BLaER1 treated with 17β-estradiol and CSF1 and Interleukin-3, amounts not matched to agents 10 nM and 100 nM (cell line): ENCODE measurements around the gene ZNF730.
"Not testable (repeated sequence)": the region's sequence is repeated elsewhere in the genome, so short reads cannot be mapped to it uniquely, and the experiment has no call there.

Experiments used
- H3K27ac ChIP-seq, 11 experiments: shearing (Covaris generic); formaldehyde crosslinking; 2 replicates each; pipeline ENCODE4 v1.8.1; 2022
- H3K27me3 ChIP-seq, 11 experiments: shearing (Covaris generic); formaldehyde crosslinking; 2 replicates each; pipeline ENCODE4 v1.8.1; 2022
- H3K36me3 ChIP-seq, 11 experiments: shearing (Covaris generic); formaldehyde crosslinking; 2 replicates each; pipeline ENCODE4 v1.8.1; 2022
- H3K4me1 ChIP-seq, 10 experiments: shearing (Covaris generic); formaldehyde crosslinking; 2 replicates each; pipeline ENCODE4 v1.8.1; 2022
- H3K4me2 ChIP-seq, 11 experiments: shearing (Covaris generic); formaldehyde crosslinking; 2 replicates each; pipeline ENCODE4 v1.8.1; 2022
- H3K4me3 ChIP-seq, 10 experiments: shearing (Covaris generic); formaldehyde crosslinking; 2 replicates each; pipeline ENCODE4 v1.8.1; 2022
- H3K9ac ChIP-seq, 11 experiments: shearing (Covaris generic); formaldehyde crosslinking; 2 replicates each; pipeline ENCODE4 v1.8.1; 2022
- H3K9me3 ChIP-seq, 11 experiments: shearing (Covaris generic); formaldehyde crosslinking; replicated peaks in 1 of 11; 2 replicates each; pipeline ENCODE4 v1.8.1; 2022
- H4K20me1 ChIP-seq, 11 experiments: shearing (Covaris generic); formaldehyde crosslinking; 2 replicates each; pipeline ENCODE4 v1.8.1; 2022
- Cebpa-rat ChIP-seq, 11 experiments: shearing (Covaris generic); IDR thresholded peaks; 2 replicates each; pipeline ENCODE4 v1.8.1; 2022

ZNF730 gene

DNA sequence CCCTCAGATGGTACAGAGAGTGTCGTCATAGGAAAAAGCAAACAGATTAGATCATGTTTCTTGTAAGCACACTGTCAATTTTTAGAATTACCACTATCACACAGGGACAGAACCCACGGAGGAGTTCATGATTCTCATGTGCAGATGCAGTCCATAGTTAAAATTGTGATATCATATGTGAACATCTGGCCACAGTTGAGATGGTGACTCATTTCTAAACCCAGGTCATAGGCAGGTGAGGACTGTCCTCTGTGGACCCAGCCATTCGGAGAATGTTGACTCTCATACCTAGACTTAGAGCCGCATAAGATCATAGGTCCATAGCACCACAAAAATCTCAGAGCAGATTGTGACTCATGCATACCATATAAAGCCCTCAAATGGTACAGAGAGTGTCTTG, 17.8 kb upstream of the ZNF730 start:
- Histone ChIP-seq H3K36me3 (peaks cover 60 to 100% (median 98%) of the 10 kb centered on the region in 11 experiments), H3K4me2 (no peak overlapping the region), H3K4me1 (no peaks in the 10 kb centered on the region), H4K20me1 (no peaks in the 10 kb centered on the region), H3K27me3 (no peaks in the 10 kb centered on the region), H3K27ac (no peak overlapping the region), H3K9me3 (peaks cover 26 to 46% (median 36%) of the 10 kb centered on the region in 11 experiments), H3K4me3 (no peak overlapping the region), H3K9ac (no peak overlapping the region)
- TF ChIP-seq Cebpa-rat (IDR thresholded peaks at IDR 0.05) = no peak

DNA sequence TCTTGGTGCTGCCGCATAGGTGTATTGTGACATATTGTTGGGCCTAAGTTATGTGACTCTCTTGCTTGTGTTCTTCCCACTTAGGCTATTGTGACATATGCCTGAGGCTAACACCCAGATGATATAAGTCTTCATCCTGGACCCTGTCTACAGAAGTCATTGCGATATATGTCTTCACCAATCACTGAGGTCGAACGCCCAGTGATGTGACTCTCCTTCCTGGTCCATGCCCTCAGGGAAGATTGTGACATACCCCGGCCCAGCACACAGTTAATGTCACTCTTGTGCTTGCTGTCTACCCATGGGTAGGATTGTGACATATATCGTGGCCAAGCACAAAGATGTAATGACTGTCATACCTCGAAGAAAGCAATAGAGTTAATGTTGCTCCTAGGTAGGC, 16.9 kb upstream of the ZNF730 start:
- Histone ChIP-seq H3K4me1 (no peaks in the 10 kb centered on the region), H3K4me3 (no peak overlapping the region), H3K36me3 (peaks cover 54 to 100% (median 97%) of the 10 kb centered on the region in 11 experiments), H3K27me3 (no peaks in the 10 kb centered on the region), H3K9ac (no peak overlapping the region), H3K9me3 (peaks cover 16 to 36% (median 28%) of the 10 kb centered on the region in 11 experiments; a peak in 21 of 22 replicates), H4K20me1 (no peaks in the 10 kb centered on the region), H3K4me2 (no peak overlapping the region), H3K27ac (no peak overlapping the region)
- peak in 2 of 11 experiments; percentile 43 to 51; a peak in 2 of 22 replicates for TF ChIP-seq Cebpa-rat (IDR thresholded peaks at IDR 0.05)

- H4K20me1 ChIP-seq = no peaks in the 10 kb centered on the region
- H3K4me2 ChIP-seq = no peak overlapping the region
- no peak for TF ChIP-seq Cebpa-rat (IDR thresholded peaks at IDR 0.05)
- no peaks in the 10 kb centered on the region for H3K4me1 ChIP-seq
- H3K27ac ChIP-seq = no peak overlapping the region
- H3K9me3 ChIP-seq = peaks cover 3 to 24% (median 19%) of the 10 kb centered on the region in 11 experiments; a peak in 16 of 22 replicates
- H3K4me3 ChIP-seq = no peak overlapping the region
- peaks cover 43 to 100% (median 94%) of the 10 kb centered on the region in 11 experiments for H3K36me3 ChIP-seq
- H3K9ac ChIP-seq = no peak overlapping the region
- no peaks in the 10 kb centered on the region for H3K27me3 ChIP-seq
Measured at GRCh38 chr19:23101241-23101640, 15.6 kb upstream of the ZNF730 start.

DNA sequence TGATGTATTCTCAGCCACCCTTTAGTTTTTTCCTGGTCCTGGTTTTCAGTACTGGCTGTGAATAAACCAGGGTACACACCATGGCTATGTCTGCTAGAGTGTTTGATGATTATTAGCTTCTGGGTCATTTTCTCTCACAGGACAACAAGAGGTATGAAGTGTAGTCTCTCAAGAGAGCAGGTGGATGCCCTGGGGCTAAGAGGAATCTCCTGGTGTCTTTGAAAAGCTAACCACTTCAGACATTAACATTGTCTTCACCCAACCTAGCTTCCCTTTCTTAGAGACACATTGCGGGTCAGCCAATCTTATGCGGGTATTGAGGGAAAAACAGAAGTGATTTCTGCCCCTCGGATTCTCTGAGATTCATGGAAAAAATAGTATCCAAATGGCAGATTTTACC, 1.6 kb downstream of the ZNF730 start:
- Histone ChIP-seq H3K4me3 (peak overlapping the region in 6 of 10 experiments; percentile 62 to 76 (median 72); a peak in 7 of 20 replicates), H3K9me3 (peaks cover 37 to 56% (median 47%) of the 10 kb centered on the region in 11 experiments), H3K27me3 (no peaks in the 10 kb centered on the region), H3K36me3 (peaks cover 16 to 63% (median 50%) of the 10 kb centered on the region in 11 experiments), H3K27ac (no peak overlapping the region), H4K20me1 (no peaks in the 10 kb centered on the region), H3K9ac (peak overlapping the region in 1 of 11 experiments; percentile 86; a peak in 3 of 22 replicates), H3K4me1 (peaks cover 0 to 10% (median 4%) of the 10 kb centered on the region in 10 experiments; a peak in 7 of 20 replicates), H3K4me2 (peak overlapping the region in 10 of 11 experiments; percentile 54 to 71 (median 65); a peak in 17 of 22 replicates)
- TF ChIP-seq Cebpa-rat (IDR thresholded peaks at IDR 0.05) = no peak

DNA sequence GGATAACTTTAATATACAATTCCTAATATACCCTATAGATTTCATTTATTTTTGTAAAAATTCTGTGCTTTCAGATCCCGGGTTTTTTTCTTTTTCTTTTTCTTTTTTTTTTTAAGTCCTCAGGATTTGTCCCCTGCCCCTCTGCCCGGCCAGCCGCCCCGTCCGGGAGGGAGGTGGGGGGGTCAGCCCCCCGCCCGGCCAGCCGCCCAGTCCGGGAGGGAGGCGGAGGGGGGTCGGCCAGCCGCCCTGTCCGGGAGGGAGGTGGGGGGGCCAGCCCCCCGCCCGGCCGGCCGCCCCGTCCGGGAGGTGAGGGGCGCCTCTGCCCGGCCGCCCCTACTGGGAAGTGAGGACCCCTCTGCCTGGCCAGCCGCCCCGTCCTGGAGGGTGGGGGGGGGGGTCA, 17.4 kb downstream of the ZNF730 start:
- not testable (repeated sequence) for H3K27me3 ChIP-seq, H3K9ac ChIP-seq, H3K4me1 ChIP-seq, H3K4me2 ChIP-seq, H3K27ac ChIP-seq, H3K4me3 ChIP-seq, H4K20me1 ChIP-seq
- peaks cover 65 to 84% (median 74%) of the 10 kb centered on the region in 11 experiments for H3K9me3 ChIP-seq
- peaks cover 21 to 65% (median 53%) of the 10 kb centered on the region in 11 experiments for H3K36me3 ChIP-seq

- Histone ChIP-seq H3K4me1 (no peaks in the 10 kb centered on the region), H4K20me1 (no peaks in the 10 kb centered on the region), H3K4me2 (no peak overlapping the region), H3K36me3 (peaks cover 52 to 80% (median 76%) of the 10 kb centered on the region in 11 experiments), H3K27me3 (no peaks in the 10 kb centered on the region), H3K27ac (no peak overlapping the region), H3K9me3 (peaks cover 94 to 100% (median 98%) of the 10 kb centered on the region in 11 experiments), H3K4me3 (peak overlapping the region in 1 of 10 experiments; percentile 24; a peak in 2 of 20 replicates), H3K9ac (no peak overlapping the region)
- TF ChIP-seq Cebpa-rat (IDR thresholded peaks at IDR 0.05) = no peak
Measured at GRCh38 chr19:23145617-23146415, 29.0 kb downstream of the ZNF730 start.

- TF ChIP-seq Cebpa-rat (IDR thresholded peaks at IDR 0.05) = no peak
- Histone ChIP-seq H3K9ac (no peak overlapping the region), H4K20me1 (no peaks in the 10 kb centered on the region), H3K4me3 (no peak overlapping the region), H3K9me3 (peaks cover 51 to 78% (median 76%) of the 10 kb centered on the region in 11 experiments), H3K27me3 (no peaks in the 10 kb centered on the region), H3K4me1 (no peaks in the 10 kb centered on the region), H3K27ac (no peak overlapping the region), H3K4me2 (no peak overlapping the region), H3K36me3 (0 out of 22 replicates have a peak, but pooled peaks cover 0 to 4% (median 0%) of the 10 kb centered on the region in 11 experiments)
Measured at GRCh38 chr19:23160766-23161165, 43.9 kb downstream of the ZNF730 start.

GRCh38 chr19:23168286-23168685, 51.5 kb downstream of the ZNF730 start:
- H3K4me1 ChIP-seq, H3K9ac ChIP-seq, H3K4me3 ChIP-seq, H3K4me2 ChIP-seq, H3K36me3 ChIP-seq, H3K27ac ChIP-seq, H3K27me3 ChIP-seq, H4K20me1 ChIP-seq: not testable (repeated sequence)
- peaks cover 27 to 42% (median 34%) of the 10 kb centered on the region in 11 experiments for H3K9me3 ChIP-seq

DNA sequence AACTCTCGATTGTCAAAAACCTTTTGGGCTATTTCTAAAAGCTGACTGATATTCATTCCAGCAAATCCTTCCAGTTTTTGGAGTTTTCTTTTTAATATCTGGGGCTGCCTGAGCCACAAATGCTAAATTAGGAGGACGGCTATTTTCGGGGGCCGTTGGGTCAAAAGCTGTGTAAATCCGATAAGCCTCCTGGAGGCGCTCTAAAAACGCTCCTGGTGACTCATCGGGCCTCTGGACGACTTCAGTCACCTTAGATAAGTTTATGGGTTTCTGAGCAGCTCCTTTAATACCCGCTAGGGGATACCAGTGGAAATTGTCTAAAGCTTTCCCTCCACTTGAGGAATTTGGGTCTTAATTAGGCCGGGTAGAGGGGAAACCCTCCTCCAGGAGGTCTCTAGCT, 66.4 kb downstream of the ZNF730 start:
- no peaks in the 10 kb centered on the region for H3K4me1 ChIP-seq
- H3K27ac ChIP-seq = no peak overlapping the region
- no peaks in the 10 kb centered on the region for H3K27me3 ChIP-seq
- H3K4me3 ChIP-seq = no peak overlapping the region
- no peak overlapping the region for H3K9ac ChIP-seq
- H3K4me2 ChIP-seq = no peak overlapping the region
- H3K36me3 ChIP-seq = no peaks in the 10 kb centered on the region
- peaks cover 30 to 74% (median 45%) of the 10 kb centered on the region in 11 experiments; a peak in 20 of 22 replicates for H3K9me3 ChIP-seq
- no peak for TF ChIP-seq Cebpa-rat (IDR thresholded peaks at IDR 0.05)
- no peaks in the 10 kb centered on the region for H4K20me1 ChIP-seq
